HG02884 (cell line): ENCODE results near the gene DCTD.

ENCODE experiments used
- ATAC-seq: cut with Tn5 transposase; IDR thresholded peaks from one replicate; pipeline ENCODE4 v1.9.1; 2021; ENCODE audit warnings: mild to moderate bottlenecking, moderate library complexity; ENCODE audit not compliant: unreplicated experiment

The DCTD gene

DNA sequence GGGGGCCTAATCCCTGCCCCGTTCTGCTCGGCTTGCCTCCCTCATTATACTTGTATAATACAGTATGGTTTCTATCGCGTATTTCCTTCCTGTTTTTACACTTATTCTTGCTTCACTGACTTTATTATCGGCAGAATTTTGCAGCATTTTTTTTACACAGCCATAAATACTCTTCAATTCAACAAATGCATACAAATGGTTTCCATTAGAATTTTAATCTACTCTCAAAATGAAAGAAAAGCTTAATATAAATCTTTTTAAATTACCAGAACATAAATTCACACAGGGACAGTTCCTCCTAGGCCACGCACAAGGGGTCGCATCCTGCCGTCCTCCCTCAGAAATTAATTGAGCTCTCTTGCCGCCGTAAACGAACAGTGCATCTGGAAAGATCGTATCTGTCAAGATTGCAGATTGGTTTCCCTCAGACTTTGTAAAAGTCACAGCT, 42.9 kb downstream of the DCTD start:
- no peak for ATAC-seq

DNA sequence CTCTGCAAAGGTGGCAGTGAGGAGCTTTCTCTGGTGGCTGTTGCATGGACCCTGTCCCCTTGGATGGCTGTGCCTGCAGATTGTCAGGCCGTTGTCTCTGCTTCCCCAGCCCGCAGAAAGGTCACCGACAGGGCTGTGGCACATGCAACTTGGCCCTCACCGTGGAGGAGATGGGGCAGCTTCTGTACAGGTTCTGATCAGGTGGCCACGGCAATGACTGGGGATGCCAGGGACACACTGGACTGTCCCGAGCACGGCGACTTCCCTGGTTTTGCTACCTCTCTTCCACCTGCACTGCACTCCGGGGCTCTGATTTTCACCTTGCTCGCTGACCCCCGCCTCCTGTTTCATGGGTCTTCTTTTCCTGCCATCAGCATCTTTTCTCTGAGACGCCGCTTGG, 43.5 kb downstream of the DCTD start:
- no peak for ATAC-seq

DNA sequence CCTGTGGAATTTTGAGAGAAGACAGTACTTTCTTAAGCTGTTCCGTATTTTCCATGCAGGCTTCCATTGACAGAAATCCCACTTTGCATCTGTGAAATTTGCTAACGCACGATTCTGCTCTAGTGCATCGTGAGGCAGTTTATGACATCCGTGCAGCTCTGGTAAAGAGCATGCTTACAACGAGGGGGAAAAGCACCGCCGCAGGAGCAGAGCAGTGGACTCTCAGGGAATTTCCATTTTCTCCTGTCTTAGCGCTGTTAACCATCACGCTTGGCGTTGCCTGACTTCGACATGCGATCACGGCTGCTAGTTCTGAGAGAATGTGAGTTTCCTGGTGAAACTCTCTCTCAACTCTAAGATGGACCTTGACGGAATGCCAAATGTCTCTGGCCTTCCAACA, 43.9 kb downstream of the DCTD start:
- no peak for ATAC-seq

DNA sequence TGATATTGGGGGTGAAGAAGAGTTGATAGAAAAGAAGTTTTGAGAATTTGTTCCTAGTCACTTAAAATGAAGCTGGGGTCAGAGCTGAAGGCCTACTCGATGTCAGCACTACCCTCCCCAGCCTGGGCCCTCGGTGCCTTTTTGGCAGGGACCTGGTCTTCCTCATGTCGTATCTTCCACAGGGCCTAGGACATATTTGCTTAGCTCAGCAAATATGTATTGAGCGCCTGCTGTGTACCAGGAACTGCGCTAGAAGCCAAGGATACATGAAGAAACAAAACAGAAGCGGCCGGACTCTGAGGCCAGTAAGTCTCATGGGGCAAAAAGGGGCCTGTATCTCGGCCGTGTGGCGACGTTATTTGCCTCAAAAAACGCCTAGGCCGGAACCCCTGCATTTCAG, 44.3 kb downstream of the DCTD start:
- no peak for ATAC-seq

DNA sequence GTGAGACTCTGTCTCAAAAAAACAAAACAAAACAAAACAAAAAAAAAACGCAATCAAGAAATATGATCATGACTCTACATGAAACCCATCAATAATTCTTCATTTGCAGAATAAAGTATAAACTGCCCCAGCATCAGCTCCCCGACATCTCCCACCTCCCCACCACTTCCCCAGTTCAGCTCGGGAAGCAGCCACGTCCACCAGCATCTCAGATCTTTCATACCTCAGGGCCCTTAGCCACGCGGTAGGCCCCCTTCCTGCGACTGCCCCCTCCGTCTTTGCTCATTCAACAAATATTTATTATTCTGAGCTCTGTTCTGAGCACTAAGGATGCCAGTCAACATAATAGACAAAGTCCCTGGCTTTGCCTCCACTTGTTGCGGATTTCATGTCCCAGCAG, 45.6 kb downstream of the DCTD start:
- ATAC-seq: no peak

DNA sequence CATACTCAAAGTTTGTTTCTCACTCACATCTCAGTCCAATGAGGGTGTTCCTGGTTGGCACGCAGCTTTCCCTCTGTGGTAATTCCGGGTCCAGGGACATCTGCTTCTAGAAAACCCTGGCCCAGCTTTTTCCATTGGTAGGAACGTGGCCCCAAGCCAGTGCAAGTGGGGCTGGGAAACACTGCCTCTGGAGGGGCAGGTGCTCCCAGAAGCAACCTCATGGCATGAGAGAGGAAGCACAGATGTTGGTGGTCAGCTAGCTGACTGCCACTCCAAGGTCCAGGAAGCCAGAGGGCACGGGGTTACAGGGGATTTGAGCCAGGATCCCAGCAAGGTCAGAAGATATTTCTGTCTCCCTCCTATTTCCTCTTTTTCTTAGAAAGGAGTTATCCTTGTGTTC, 47.5 kb downstream of the DCTD start:
- no peak for ATAC-seq

DNA sequence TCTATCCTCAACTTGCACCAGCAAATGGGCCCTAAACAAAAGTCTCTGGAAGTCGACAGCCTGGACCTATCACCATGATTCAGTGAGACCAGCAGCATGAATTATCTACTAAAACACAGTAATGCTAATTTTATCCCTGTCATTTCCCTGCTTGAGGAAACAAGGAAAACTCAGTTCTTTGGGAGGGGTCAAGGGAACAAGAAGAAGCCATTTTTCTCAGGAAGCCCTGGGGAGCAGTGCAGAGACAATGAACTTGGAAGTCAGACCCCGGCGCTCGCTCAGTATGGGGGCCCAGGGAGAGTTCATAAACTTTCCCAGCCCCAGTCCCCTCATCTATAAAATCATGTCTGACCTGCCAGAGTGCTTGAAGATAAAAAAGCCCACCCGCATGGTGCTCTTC, 50.4 kb downstream of the DCTD start:
- no peak for ATAC-seq

DNA sequence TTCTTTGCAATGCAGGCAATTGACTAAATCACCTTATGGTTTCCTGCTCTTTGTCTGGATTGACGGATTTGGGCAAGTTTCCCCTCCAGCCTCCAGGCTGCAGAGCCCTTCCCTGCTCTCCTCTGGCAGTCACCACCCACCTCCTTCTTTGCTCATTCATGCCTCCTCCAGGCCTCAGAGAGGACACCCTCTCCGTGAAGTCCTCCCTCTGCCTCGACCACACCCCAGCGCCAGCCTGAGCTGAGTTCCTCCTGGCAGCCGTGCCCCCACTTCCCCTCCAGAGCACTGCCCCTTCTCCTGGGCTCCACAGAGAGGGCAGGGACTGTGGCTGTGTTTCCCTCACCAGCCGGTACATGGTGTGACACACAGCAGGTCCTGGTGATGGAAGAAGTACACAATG, 53.7 kb downstream of the DCTD start:
- no peak for ATAC-seq

DNA sequence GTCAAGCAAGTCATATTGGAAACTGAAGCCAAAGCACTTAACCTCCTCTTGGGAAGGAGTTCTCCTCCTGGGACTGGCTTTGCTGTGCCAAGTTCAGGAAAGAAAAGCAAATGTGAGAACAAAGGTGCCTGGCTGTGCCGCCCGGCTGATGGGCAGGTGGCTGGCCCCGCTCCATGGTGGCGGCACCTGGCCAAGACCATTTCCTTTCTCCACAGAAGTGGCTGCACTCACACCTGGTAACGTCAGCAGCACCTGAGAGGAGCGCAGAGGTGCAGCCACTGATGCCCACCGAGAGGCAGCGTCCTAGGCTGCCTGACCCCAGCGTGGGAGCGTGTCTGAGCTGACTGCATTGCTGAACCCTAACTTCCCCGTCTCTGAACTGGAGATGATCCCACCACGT, 54.3 kb downstream of the DCTD start:
- ATAC-seq: no peak

DNA sequence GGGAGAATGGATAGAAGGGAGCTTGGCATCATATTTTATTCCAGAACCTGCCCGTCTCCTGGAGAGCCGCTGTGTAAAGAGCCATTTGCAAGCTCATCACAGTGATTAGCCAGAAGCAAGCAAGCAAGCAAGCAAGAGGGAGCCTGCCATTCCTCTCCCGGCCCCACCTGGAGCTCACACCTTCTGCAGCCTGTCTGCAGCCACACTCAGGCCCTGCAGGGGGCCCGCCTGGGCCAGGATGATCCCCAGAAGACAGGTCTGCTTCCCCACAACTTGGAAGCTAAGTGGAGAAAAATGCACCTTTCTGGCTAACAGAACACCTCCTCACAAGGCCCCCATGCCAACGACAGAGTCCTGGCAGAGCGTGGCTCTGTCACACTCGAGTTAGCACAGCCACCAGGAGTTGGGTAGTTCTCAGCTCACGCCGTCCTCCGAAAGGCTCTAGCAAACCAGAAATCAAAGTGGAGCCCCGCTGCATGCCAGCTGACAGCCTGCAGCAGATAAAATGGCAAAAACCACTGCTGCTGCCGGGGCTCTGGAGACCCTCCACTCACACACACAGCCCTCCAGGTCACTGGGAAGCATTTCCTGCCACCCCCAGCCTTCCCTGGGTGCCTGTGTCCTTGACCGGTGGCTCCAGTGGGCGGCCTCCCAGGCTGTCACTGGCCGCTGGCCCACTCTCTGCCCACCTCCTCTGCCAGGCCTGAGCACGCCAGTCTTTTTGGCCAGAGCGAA, 54.9 kb downstream of the DCTD start:
- no peak for ATAC-seq

DNA sequence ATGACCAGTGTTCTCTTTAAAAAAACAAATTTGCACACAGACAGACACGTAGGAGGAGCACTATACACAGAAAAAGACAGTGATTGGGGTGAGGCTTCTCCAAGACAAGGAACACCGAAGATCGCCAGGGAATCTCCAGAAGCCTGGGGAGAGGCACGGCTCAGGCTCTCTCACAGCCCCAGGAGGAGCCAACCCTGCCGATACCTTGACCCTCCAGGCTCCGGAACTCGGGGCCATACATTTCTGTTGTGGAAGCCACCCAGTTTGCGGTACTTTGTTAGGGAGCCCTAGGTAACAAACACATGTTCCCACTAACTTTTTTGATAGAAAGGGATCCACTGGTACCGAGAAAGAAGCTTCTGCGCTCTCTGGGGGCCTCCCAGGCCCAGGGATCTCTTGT, 55.8 kb downstream of the DCTD start:
- ATAC-seq: no peak

DNA sequence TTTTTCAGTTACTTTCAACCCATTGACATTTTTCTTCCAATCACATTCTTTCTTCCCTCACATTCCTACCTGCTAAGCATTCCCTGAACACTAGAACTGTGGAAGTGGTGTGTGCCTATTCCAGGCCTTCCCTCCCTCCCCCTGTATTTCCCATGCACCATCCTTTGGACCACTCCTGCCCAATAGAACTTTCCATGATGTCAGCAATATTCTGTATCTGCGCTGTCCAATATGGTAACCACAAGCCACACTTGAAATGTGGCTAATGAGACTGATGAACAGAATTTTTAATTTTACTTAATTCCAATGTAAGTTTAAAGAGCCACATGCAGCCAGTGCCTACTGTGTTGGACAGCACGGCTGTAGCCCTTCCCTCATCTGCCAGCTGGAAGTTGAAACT, 57.5 kb downstream of the DCTD start:
- no peak for ATAC-seq

DNA sequence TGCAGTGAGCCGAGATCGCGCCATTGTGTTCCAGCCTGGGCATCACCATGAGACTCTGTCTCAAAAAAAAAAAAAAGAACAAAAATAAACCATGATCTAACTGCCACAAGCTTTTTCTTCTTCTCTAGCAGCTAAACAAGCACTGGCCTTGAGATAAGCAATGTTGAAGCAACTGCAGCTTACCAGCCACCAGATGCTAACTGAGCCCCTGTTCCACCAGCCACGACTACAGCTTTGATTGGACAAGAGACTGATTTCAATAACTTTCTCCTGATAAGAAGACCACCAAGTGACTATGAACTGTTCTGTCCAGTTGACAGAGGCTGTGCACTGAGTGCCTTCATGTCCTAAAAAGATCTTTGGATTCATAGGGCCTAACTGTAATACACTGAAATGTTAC, 58.5 kb downstream of the DCTD start:
- no peak for ATAC-seq

DNA sequence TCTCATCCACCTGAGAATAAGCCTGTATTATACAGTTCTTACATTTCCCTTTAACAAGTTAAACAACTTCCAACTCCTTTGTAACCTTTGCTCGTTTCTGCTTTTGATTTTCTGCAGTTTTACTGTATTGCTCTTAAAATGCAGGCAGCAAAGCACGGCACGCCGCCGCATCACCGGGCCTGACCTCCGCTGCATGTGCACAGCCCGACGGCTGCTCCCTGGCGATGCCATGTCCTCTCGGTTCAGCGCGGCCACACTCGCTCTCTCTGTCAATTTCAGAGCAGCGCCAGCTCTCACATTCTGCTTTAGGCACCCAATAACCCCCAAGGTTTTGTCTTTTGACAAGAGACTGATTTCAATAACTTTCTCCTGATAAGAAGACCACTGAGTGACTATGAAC, 60.3 kb downstream of the DCTD start:
- ATAC-seq: no peak

DNA sequence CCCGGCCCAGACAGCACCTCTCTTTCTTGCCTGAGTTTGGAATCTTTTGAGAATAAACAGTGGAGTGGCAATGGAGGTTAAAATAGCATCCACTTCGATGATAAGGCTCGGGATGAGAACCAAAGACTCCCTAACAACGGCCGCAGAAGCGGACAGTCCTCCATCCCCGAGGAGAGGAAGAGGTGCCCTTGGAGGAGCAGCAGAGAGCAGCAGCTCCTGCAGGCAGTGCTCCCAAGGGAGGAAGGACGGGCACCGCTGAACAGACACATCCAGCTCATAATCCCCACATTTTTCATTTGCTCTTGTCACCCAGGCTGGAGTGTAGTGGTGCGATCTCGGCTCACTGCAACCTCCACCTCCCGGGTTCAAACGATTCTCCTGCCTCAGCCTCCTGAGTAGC, 61.3 kb downstream of the DCTD start:
- no peak for ATAC-seq

DNA sequence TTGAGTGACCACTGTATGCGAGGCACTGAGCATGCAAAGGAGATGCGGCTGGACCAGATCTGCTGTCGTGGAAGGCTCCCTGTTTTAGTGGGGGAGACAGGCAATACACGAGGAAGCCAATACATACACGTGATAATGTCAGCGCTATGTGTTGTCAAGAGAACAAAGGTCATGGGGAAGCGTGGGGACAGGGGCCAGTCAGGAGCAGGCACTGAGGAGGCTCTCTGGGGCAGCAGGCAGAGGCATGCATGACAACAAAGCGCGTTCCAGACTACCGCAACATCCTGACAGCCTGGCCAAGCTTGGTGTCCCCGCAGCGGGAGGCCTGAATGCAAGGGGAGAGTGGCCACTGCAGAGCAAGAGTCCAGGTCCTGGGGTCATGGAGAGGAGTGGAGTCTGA, 61.9 kb downstream of the DCTD start:
- no peak for ATAC-seq

DNA sequence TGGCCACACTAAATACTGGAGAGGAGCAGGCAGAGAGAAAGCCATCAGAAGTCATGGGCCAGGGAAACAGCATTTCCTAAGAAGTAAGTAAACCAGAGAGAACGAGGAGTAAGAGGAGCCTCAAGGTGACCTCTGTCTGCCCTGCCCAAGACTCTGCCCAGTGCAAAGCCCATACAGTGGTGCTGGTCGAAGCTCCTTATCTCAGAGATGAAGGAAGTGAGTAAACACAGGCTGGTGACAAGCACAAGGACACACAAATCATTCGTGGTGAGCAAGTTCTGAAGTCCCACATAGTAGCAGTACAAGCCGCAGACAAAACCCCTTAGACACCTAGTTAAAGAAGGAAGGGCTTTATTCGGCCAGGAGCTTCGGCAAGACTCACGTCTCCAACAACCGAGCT, 62.7 kb downstream of the DCTD start:
- no peak for ATAC-seq

DNA sequence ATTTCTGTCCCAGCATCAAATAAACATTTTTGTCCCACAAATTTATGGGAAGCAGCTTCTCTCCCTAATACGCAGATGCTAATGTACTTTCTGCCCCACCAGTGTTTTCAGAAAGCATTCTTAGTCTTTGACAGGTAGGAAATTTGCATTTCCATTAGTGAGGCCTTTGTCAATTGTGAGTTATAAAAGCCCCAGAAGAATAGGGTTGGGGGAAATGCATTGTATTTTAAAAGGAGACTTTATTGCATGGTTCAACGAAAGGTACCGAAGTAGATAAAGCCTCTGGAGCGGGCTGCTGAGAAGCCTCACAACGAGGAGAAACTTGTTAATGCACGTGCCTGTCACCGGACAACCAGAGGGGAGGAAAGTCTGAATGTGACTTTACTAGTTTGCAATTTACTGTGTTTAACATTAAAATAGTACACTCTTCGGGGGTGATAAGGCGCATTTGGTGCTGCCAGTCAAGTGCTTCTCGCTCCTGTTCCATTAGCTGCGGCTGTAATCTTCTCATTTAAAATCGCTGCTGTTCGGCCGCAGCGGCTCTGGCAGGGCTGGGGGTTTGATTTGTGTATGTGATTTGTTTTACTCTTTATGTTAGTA, 63.4 kb downstream of the DCTD start:
- ATAC-seq: no peak

DNA sequence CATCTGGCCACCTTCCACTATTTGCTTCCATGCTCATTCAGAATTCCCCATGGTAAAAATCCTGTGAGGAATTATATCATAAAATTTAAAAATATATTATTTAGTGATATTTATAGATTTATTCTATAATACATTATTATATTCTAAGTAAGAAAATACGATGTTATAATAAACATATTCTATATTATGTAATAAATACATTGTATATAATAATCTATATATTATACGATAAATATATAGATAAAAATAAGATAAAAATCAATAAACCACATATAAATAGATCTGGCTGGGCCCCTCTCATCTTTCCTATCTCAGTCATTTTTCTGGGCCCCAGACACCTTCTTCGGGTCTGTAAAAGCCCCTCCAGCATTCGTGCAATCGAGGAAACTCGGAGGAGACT, 68.5 kb downstream of the DCTD start:
- no peak for ATAC-seq

DNA sequence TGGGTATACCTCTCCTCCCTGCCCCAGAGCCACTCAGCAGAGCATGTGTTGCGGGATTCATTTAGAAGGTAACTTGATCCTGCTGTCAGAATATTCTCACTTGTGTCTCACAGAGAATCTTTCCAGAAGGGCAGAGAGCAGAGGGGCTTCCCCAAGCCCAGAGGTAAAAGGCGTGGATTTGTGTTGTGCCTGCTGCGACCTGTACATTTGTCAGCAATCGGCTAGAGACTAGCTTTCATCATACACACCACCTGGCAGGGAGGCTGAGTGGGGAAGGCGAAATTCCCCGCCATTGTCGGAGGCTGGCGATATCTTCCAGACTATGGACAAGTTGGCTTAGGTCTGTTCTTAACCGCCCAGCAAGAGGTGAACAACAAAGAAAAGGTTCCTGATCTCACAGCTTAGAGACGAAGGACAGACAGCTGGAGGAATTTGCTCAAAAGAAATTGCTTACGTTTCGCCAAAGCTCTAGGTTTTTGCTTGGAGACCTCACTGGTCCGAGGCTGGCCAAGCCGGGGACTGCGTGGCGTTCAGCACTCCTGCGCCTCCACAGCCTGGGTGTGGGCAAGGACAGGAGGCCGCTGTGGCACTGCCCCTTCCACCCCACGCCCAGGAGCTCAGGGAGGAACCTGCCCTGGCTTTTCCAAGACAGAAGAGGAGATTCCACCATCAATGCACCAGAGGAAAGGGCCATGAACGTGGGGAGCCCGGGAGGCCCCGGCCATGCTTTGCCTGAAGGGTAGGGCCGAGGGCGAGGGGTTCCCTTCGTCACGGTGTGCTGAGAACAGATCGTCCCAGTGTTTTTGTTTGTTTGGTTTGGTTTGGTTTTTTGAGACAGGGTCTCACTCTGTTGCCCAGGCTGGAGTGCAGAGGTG, 69.4 kb downstream of the DCTD start:
- no peak for ATAC-seq

DNA sequence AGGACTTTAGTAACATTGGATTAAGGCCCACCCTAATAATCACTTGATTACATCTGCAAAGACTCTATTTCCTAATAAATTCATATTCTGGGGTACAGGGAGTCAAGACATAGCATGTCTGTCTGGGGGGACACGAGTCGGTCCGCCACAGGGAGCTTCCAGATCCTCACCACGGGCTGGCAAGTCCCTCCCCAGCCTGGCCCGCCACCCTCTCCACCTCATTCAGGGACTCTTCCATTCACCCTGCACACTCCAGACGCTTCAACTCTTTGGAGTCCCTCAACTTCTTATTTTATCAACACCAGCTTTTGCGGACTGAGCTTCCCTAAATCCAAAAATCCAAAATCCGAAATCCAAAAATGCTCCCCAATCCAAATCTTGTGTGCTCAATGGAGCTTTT, 71.2 kb downstream of the DCTD start:
- no peak for ATAC-seq

DNA sequence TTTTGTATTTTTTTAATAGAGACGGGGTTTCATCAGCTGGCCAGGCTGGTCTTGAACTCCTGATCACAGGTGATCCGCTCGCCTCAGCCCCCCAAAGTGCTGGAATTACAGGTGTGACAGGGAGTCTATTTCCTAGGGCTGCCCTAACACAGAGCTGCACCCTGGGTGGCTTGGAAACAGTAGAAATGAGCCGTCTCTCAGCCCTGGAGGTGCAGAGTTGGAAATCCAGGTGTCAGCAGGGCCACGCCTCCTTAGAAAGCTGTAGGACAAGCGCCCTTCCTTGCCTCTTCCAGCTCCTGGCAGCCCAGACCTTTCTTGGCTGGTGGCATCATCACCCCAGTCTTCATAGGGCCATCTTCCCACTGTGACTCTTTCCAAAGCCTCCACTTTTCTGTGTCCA, 71.6 kb downstream of the DCTD start:
- no peak for ATAC-seq
